ENCODE measurements around the gene HOXC6. TPM values are rescaled to one million over a fixed set of nuclear protein-coding genes. Genes with fewer than 3 reads are reported as not detected.

The HOXC6 gene
- total and polyA plus RNA-seq, 4 donors, result 0.18 to 0.71 (median 0.35) TPM

DNA sequence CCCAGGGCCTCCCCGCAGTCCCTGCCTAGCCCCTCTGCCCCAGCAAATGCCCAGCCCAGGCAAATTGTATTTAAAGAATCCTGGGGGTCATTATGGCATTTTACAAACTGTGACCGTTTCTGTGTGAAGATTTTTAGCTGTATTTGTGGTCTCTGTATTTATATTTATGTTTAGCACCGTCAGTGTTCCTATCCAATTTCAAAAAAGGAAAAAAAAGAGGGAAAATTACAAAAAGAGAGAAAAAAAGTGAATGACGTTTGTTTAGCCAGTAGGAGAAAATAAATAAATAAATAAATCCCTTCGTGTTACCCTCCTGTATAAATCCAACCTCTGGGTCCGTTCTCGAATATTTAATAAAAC, 2.2 kb downstream of the HOXC6 start:
- peaks cover 19 to 86% (median 66%) of the 10 kb centered on the region in 3 donors for H3K27me3 ChIP-seq (ENCODE audit: control insufficient read depth in 3 of 3, insufficient read depth in 3 of 3, low read length in 2 of 3)
- DNase-seq, result no peak
- no peaks in the 10 kb centered on the region for H3K36me3 ChIP-seq (ENCODE audit: control insufficient read depth in 4 of 4, insufficient read depth in 4 of 4, low read length in 4 of 4)
- no peak for TF ChIP-seq CTCF (IDR thresholded peaks at IDR 0.05; ENCODE audit: control extremely low read depth, extremely low read depth)
- no peak overlapping the region for H3K9ac ChIP-seq (ENCODE audit: insufficient read depth in 1 of 2, low read length in 2 of 2)
- H3K27ac ChIP-seq (ENCODE audit: low read depth in 1 of 2, low read length in 1 of 2), result no peak overlapping the region
- 32 to 38% methylated on average over 7 of the region's 7 CpGs for WGBS, 2 donors
- H3K4me1 ChIP-seq (ENCODE audit: control insufficient read depth in 5 of 5, insufficient read depth in 5 of 5, low read length in 5 of 5), result peaks cover 0 to 25% (median 0%) of the 10 kb centered on the region in 5 donors
- ATAC-seq (ENCODE audit: insufficient read depth, low FRiP score), result no peak
- H3K9me3 ChIP-seq (ENCODE audit: control insufficient read depth in 4 of 4, insufficient read depth in 3 of 4, low read length in 3 of 4), result peaks cover 0 to 11% (median 0%) of the 10 kb centered on the region in 4 donors
- no peak overlapping the region for H3K4me3 ChIP-seq

- H3K27ac ChIP-seq (ENCODE audit: low read depth in 1 of 2, low read length in 1 of 2), result no peak overlapping the region
- no peak for TF ChIP-seq CTCF (IDR thresholded peaks at IDR 0.05; ENCODE audit: control extremely low read depth, extremely low read depth)
- DNase-seq, result peak in 2 of 3 donors; percentile 74 to 81
- no peak overlapping the region for H3K9ac ChIP-seq (ENCODE audit: insufficient read depth in 1 of 2, low read length in 2 of 2)
- peaks cover 0 to 1% (median 0%) of the 10 kb centered on the region in 4 donors for H3K36me3 ChIP-seq (ENCODE audit: control insufficient read depth in 4 of 4, insufficient read depth in 4 of 4, low read length in 4 of 4)
- ATAC-seq (ENCODE audit: insufficient read depth, low FRiP score), result no peak
- H3K4me1 ChIP-seq (ENCODE audit: control insufficient read depth in 5 of 5, insufficient read depth in 5 of 5, low read length in 5 of 5), result peaks cover 0 to 19% (median 0%) of the 10 kb centered on the region in 5 donors
- no peak overlapping the region for H3K4me3 ChIP-seq
- peaks cover 0 to 11% (median 0%) of the 10 kb centered on the region in 4 donors for H3K9me3 ChIP-seq (ENCODE audit: control insufficient read depth in 4 of 4, insufficient read depth in 3 of 4, low read length in 3 of 4)
- 3 to 10% methylated on average over 46 of the region's 46 CpGs for WGBS, 2 donors
- H3K27me3 ChIP-seq (ENCODE audit: control insufficient read depth in 3 of 3, insufficient read depth in 3 of 3, low read length in 2 of 3), result peaks cover 17 to 85% (median 66%) of the 10 kb centered on the region in 3 donors
Measured at GRCh38 chr12:54030889-54031471, 2.7 kb downstream of the HOXC6 start.

DNA sequence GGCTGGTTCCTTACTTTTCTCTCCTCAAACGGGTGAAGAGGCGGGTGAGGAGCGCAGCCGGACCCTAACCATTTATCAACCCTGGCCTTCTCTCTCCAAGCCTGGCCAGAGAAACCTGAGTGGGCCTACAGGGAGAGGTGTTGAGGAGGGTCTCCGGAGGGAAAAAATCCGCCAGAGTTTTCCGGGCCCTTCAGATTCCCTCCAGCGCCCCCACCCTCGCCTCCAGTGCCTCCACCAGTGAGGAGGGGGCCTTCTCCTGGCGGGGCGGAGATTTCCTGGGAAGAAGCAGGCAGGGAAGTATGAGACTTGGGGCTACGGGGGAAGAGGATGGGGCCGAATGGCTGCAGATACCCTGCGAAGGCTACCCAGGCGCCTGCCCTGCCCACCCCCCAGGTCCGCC, 3.2 kb downstream of the HOXC6 start:
- no peak for ATAC-seq (ENCODE audit: insufficient read depth, low FRiP score)
- Histone ChIP-seq H3K27ac (ENCODE audit: low read depth in 1 of 2, low read length in 1 of 2) (no peak overlapping the region), H3K4me1 (ENCODE audit: control insufficient read depth in 5 of 5, insufficient read depth in 5 of 5, low read length in 5 of 5) (peaks cover 0 to 18% (median 0%) of the 10 kb centered on the region in 5 donors)

More for the DNA sequence above, 3.2 kb downstream of the HOXC6 start:
- Histone ChIP-seq H3K9me3 (ENCODE audit: control insufficient read depth in 4 of 4, insufficient read depth in 3 of 4, low read length in 3 of 4) (peaks cover 0 to 11% (median 0%) of the 10 kb centered on the region in 4 donors), H3K27me3 (ENCODE audit: control insufficient read depth in 3 of 3, insufficient read depth in 3 of 3, low read length in 2 of 3) (peaks cover 17 to 80% (median 66%) of the 10 kb centered on the region in 3 donors), H3K4me3 (no peak overlapping the region), H3K36me3 (ENCODE audit: control insufficient read depth in 4 of 4, insufficient read depth in 4 of 4, low read length in 4 of 4) (peaks cover 0 to 1% (median 0%) of the 10 kb centered on the region in 4 donors), H3K9ac (ENCODE audit: insufficient read depth in 1 of 2, low read length in 2 of 2) (no peak overlapping the region)
- no peak for TF ChIP-seq CTCF (IDR thresholded peaks at IDR 0.05; ENCODE audit: control extremely low read depth, extremely low read depth)
- WGBS, 2 donors, result 35 to 39% methylated on average over 16 of the region's 16 CpGs
- DNase-seq, result no peak
